HEK293T (cell line): ENCODE results near the gene NMNAT2.

Experiments used
- BHLHE40 ChIP-seq: fragments of 450-650 bp; IDR thresholded peaks from 2 replicates; pipeline ENCODE4 v1.6.1; 2016; ENCODE audit warnings: mild to moderate bottlenecking, moderate library complexity, borderline replicate concordance
- FOXA1 ChIP-seq: fragments of 450-650 bp; IDR thresholded peaks from 2 replicates; pipeline ENCODE4 v1.6.1; 2016; ENCODE audit warnings: mild to moderate bottlenecking
- HDGF ChIP-seq: fragments of 450-650 bp; IDR thresholded peaks from 2 replicates; pipeline ENCODE4 v1.6.1; 2017; ENCODE audit warnings: antibody characterized with exemption, borderline replicate concordance

DNA sequence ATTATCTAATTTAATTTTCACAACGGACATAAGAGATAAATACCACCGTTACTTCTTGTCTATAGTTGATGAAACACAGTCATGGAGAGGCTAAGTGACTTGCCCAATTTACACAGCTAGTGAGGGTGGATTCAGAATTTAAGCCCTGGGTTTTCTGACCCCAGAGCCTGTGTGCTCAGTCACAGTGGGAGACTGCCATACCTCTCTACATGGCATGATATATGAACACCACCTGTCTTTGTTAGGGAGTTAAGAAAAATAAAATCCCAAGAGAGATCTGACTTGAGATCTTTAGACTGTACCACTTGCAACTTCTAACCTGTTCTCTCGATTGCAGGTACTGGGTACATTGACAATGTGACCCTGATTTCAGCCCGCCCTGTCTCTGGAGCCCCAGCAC is 191.8 kb downstream of the NMNAT2 start:
- TF ChIP-seq BHLHE40 (no peak), FOXA1 (no peak), HDGF (no peak)
